ENCODE results near the gene UGT2B7.
"Not testable (repeated sequence)": the region's sequence is repeated elsewhere in the genome, so short reads cannot be mapped to it uniquely, and the experiment has no call there.

The UGT2B7 gene

GRCh38 chr4:69088473-69088872, 7.8 kb upstream of the UGT2B7 start:
- DNase-seq (ENCODE audit: low read depth): no peak

GRCh38 chr4:69089388-69089787, 6.9 kb upstream of the UGT2B7 start:
- no peak for DNase-seq (ENCODE audit: low read depth)

- no peak for DNase-seq (ENCODE audit: low read depth)
Measured at GRCh38 chr4:69092190-69092589, 4.1 kb upstream of the UGT2B7 start.

- no peak for DNase-seq (ENCODE audit: low read depth)
Measured at GRCh38 chr4:69092980-69093568, 3.2 kb upstream of the UGT2B7 start.

GRCh38 chr4:69093681-69094080, 2.6 kb upstream of the UGT2B7 start:
- DNase-seq (ENCODE audit: low read depth): no peak

GRCh38 chr4:69095301-69095731, 958 bp upstream of the UGT2B7 start:
- DNase-seq (ENCODE audit: low read depth): no peak

GRCh38 chr4:69096810-69097209, 536 bp downstream of the UGT2B7 start:
- DNase-seq (ENCODE audit: low read depth): no peak

GRCh38 chr4:69098470-69098869, 2.2 kb downstream of the UGT2B7 start:
- DNase-seq (ENCODE audit: low read depth): no peak

GRCh38 chr4:69099910-69100309, 3.6 kb downstream of the UGT2B7 start:
- no peak for DNase-seq (ENCODE audit: low read depth)

- not testable (repeated sequence) for DNase-seq (ENCODE audit: low read depth)
Measured at GRCh38 chr4:69102668-69103067, 6.4 kb downstream of the UGT2B7 start.

GRCh38 chr4:69104719-69105275, 8.5 kb downstream of the UGT2B7 start:
- DNase-seq (ENCODE audit: low read depth): no peak

GRCh38 chr4:69115151-69115850, 19.0 kb downstream of the UGT2B7 start:
- not testable (repeated sequence) for DNase-seq (ENCODE audit: low read depth)

GRCh38 chr4:69115851-69116213, 19.6 kb downstream of the UGT2B7 start:
- DNase-seq (ENCODE audit: low read depth): no peak

- DNase-seq (ENCODE audit: low read depth): no peak
Measured at GRCh38 chr4:69116645-69117321, 20.5 kb downstream of the UGT2B7 start.

GRCh38 chr4:69120870-69121269, 24.6 kb downstream of the UGT2B7 start:
- DNase-seq (ENCODE audit: low read depth): no peak

GRCh38 chr4:69122476-69122875, 26.2 kb downstream of the UGT2B7 start:
- no peak for DNase-seq (ENCODE audit: low read depth)

- no peak for DNase-seq (ENCODE audit: low read depth)
Measured at GRCh38 chr4:69124941-69125340, 28.7 kb downstream of the UGT2B7 start.

- DNase-seq (ENCODE audit: low read depth): no peak
Measured at GRCh38 chr4:69126024-69126423, 29.8 kb downstream of the UGT2B7 start.

GRCh38 chr4:69133993-69134392, 37.7 kb downstream of the UGT2B7 start:
- no peak for DNase-seq (ENCODE audit: low read depth)

- no peak for DNase-seq (ENCODE audit: low read depth)
Measured at GRCh38 chr4:69134471-69134870, 38.2 kb downstream of the UGT2B7 start.

- DNase-seq (ENCODE audit: low read depth): no peak
Measured at GRCh38 chr4:69141320-69141719, 45.0 kb downstream of the UGT2B7 start.

- no peak for DNase-seq (ENCODE audit: low read depth)
Measured at GRCh38 chr4:69147334-69147733, 51.1 kb downstream of the UGT2B7 start.

- DNase-seq (ENCODE audit: low read depth): no peak
Measured at GRCh38 chr4:69154021-69154420, 57.7 kb downstream of the UGT2B7 start.
